Common myeloid progenitor, CD34-positive (primary cell): Measurements from ENCODE around the gene ATP5ME.

ENCODE experiments used
- CTCF ChIA-PET: fragments of 350-600 bp; sonication (Branson Sonifier 250); formaldehyde crosslinking; loops from one replicate; lab custom pipeline; 2021; ENCODE audit warnings: antibody characterized with exemption; lab: Charles Lee
- POLR2A ChIA-PET: fragments of 350-600 bp; sonication (Branson Sonifier 250); formaldehyde crosslinking; loops from one replicate; lab custom pipeline; 2021; ENCODE audit warnings: antibody characterized with exemption; lab: Charles Lee
- DNase-seq, 3 donors: peaks; one replicate each; pipeline versions ENCODE4 v3.0.0 to v3.0.0-alpha.2; 2013
- H3K27ac ChIP-seq, 2 experiments: 1 replicate in 1 of 2; 2 replicates in 1 of 2; pipeline ENCODE4 v1.7.0; 2013; ENCODE audit warnings: inconsistent platforms in 2 of 2, low read length in 2 of 2, mild to moderate bottlenecking in 2 of 2, low read depth in 1 of 2, moderate library complexity in 1 of 2; ENCODE audit not compliant: severe bottlenecking in 2 of 2, insufficient read depth in 1 of 2, poor library complexity in 1 of 2
- H3K27me3 ChIP-seq, 5 experiments: replicated peaks in 2 of 5; 1 replicate in 3 of 5; 2 replicates in 2 of 5; pipeline versions ENCODE4 v1.6.1 to v1.7.0; 2013; ENCODE audit warnings: low read length in 4 of 5, mild to moderate bottlenecking in 2 of 5, moderate library complexity in 2 of 5, inconsistent platforms in 1 of 5; ENCODE audit not compliant: insufficient read depth in 5 of 5, control insufficient read depth in 4 of 5
- H3K36me3 ChIP-seq, 4 experiments: 1 replicate in 2 of 4; 2 replicates in 2 of 4; pipeline versions ENCODE4 v1.6.1 to v1.7.0; 2013; ENCODE audit warnings: low read length in 3 of 4, control low read depth in 1 of 4, mild to moderate bottlenecking in 1 of 4; ENCODE audit not compliant: control insufficient read depth in 4 of 4, insufficient read depth in 4 of 4
- H3K4me1 ChIP-seq, 4 experiments: 1 replicate in 3 of 4; 2 replicates in 1 of 4; pipeline versions ENCODE4 v1.6.1 to v1.7.1; 2013; ENCODE audit warnings: low read length in 3 of 4, mild to moderate bottlenecking in 3 of 4, control low read depth in 1 of 4, inconsistent platforms in 1 of 4, moderate library complexity in 1 of 4; ENCODE audit not compliant: control insufficient read depth in 4 of 4, insufficient read depth in 4 of 4; ENCODE audit errors: control extremely low read depth in 1 of 4
- H3K4me3 ChIP-seq, 7 experiments: 1 replicate in 4 of 7; 2 replicates in 3 of 7; pipeline versions ENCODE4 v1.5.1 to v1.7.0; 2013; ENCODE audit warnings: mild to moderate bottlenecking in 7 of 7, low read length in 6 of 7, moderate library complexity in 6 of 7, inconsistent platforms in 2 of 7, low read depth in 2 of 7, control low read depth in 1 of 7; ENCODE audit not compliant: insufficient read depth in 4 of 7, control insufficient read depth in 1 of 7; ENCODE audit errors: extremely low read depth in 1 of 7
- H3K9me3 ChIP-seq, 5 experiments: 1 replicate in 4 of 5; 2 replicates in 1 of 5; pipeline versions ENCODE4 v1.6.1 to v1.7.1; 2013; ENCODE audit warnings: low read length in 4 of 5, mild to moderate bottlenecking in 2 of 5, inconsistent platforms in 1 of 5, low read depth in 1 of 5, moderate library complexity in 1 of 5; ENCODE audit not compliant: control insufficient read depth in 4 of 5, insufficient read depth in 2 of 5; ENCODE audit errors: control extremely low read depth in 1 of 5
- WGBS: methylation state at CpG from one replicate; pipeline ENCODE4 v1.1.5; 2013; ENCODE audit not compliant: insufficient coverage; 5-methylcytosine and 5-hydroxymethylcytosine counted together

ATP5ME gene

DNA sequence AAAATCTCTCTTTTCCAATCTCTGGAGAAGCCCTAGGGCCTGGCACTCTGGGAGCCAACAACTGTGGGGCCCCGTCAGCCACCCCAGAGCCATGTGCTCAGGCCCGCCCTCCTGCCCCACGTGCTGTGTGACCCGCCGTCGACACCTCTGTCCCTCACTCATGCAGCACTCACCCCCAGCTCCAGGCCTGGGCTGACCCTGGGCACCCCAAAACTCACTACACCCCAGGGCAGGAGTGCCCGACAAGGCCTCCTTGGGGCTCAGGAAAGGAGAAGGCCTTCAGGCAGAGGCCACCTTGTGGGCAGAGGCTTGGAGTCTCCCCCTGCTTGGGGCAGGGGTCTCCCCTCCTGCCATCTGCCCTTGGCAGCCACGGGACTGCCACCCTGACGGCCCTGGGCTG, 6.0 kb upstream of the ATP5ME start:
- H3K4me3 ChIP-seq = peak overlapping the region in 1 of 7 experiments; percentile 73
- no peak for DNase-seq
- H3K9me3 ChIP-seq = no peaks in the 10 kb centered on the region
- H3K27ac ChIP-seq = no peak overlapping the region
- POLR2A ChIA-PET = interaction anchor here (0.7 kb wide), 1 partner anchor 1517 kb away, joined by 3 read pairs; no protein-coding TSS in a partner anchor
- H3K36me3 ChIP-seq = no peaks in the 10 kb centered on the region
- peaks cover 0 to 41% (median 36%) of the 10 kb centered on the region in 4 experiments for H3K4me1 ChIP-seq
- no peaks in the 10 kb centered on the region for H3K27me3 ChIP-seq
- WGBS = 96% methylated on average over 9 of the region's 9 CpGs
- CTCF ChIA-PET = no interaction called here

DNA sequence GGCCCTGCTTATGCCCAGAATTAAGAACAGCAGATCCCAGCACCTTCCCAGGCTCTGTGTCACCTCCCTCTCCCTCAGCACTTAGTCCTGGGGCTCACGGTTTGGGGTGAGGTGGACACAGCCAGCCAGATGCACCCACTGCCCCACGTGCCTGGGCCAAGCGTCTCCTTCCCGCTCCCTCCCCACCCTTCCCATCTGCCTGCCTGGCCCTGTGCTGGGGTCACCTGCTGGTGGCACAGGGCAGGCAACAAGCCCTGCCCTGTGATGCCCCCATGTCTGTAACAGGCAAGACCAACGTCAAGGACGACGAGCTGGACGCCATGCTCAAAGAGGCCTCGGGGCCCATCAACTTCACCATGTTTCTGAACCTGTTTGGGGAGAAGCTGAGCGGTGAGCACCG, 5.6 kb upstream of the ATP5ME start:
- Histone ChIP-seq H3K27me3 (no peaks in the 10 kb centered on the region), H3K27ac (no peak overlapping the region), H3K9me3 (no peaks in the 10 kb centered on the region), H3K36me3 (no peaks in the 10 kb centered on the region), H3K4me3 (no peak overlapping the region), H3K4me1 (peaks cover 0 to 46% (median 41%) of the 10 kb centered on the region in 4 experiments)
- POLR2A ChIA-PET = interaction anchor here (0.7 kb wide), 1 partner anchor 1518 kb away, joined by 3 read pairs; no protein-coding TSS in a partner anchor
- WGBS = 98% methylated on average over 9 of the region's 11 CpGs
- DNase-seq = no peak
- CTCF ChIA-PET = no interaction called here

DNA sequence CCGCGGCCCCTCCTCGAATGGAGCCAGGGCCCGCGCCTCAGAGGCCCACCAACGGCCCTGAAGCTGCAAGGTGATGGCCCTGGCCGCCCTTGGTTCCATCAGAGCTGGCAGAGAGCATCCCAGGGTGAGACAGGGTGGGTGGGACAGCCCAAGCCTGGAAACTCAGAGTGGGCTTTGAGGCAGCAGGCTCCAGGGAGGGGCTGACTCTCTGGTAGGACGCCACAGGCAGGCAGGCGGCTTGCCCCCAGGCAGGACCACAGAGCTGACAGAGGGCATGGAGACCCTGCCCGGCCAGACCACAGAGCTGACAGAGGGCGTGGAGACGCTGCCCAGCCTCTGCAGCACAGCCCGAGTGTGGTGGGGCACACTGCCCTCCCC, 5.0 kb upstream of the ATP5ME start:
- no peaks in the 10 kb centered on the region for H3K36me3 ChIP-seq
- H3K27me3 ChIP-seq = no peaks in the 10 kb centered on the region
- peaks cover 0 to 44% (median 40%) of the 10 kb centered on the region in 4 experiments for H3K4me1 ChIP-seq
- H3K27ac ChIP-seq = no peak overlapping the region
- 94% methylated on average over 13 of the region's 13 CpGs for WGBS
- DNase-seq = no peak
- POLR2A ChIA-PET = no interaction called here
- CTCF ChIA-PET = no interaction called here
- H3K9me3 ChIP-seq = no peaks in the 10 kb centered on the region
- no peak overlapping the region for H3K4me3 ChIP-seq

DNA sequence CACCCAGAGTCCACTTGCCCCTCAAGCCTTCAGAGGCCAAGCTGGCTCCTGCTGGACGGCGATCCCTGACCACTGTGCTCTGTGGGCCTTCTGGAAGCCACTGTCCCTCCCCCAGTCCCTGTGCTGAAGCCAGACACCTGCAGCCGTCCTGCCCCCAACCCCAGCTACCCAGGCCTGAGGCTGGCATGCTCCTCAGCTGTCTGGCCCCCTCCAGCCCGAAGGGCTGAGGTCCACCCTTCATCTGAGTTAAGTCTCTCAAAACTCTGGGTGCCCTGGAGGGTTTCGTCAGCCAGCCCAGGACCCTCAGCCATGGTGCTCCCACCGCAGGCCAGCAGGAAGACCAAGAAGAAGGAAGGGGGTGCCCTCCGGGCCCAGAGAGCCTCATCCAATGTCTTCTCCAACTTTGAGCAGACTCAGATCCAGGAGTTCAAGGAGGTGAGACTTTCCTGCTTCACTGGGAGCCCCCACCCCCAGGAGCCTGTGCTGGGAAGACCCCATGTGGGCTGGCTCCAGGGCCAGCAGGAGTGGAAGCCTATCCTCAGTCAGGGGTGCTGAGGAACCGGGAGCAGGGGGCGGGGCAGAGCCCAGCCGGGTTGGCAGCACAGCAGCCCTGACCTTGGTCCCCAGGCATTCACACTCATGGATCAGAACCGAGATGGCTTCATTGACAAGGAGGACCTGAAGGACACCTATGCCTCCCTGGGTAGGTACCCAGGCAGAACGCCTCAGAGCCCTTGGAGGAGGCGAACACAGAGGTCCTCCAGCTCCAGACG, 4.4 kb upstream of the ATP5ME start:
- Histone ChIP-seq H3K36me3 (no peaks in the 10 kb centered on the region), H3K27ac (no peak overlapping the region), H3K4me3 (no peak overlapping the region), H3K4me1 (peaks cover 0 to 39% (median 36%) of the 10 kb centered on the region in 4 experiments), H3K9me3 (no peaks in the 10 kb centered on the region), H3K27me3 (no peaks in the 10 kb centered on the region)
- POLR2A ChIA-PET = no interaction called here
- CTCF ChIA-PET = no interaction called here
- over 99% methylated on average over 13 of the region's 14 CpGs for WGBS
- no peak for DNase-seq

DNA sequence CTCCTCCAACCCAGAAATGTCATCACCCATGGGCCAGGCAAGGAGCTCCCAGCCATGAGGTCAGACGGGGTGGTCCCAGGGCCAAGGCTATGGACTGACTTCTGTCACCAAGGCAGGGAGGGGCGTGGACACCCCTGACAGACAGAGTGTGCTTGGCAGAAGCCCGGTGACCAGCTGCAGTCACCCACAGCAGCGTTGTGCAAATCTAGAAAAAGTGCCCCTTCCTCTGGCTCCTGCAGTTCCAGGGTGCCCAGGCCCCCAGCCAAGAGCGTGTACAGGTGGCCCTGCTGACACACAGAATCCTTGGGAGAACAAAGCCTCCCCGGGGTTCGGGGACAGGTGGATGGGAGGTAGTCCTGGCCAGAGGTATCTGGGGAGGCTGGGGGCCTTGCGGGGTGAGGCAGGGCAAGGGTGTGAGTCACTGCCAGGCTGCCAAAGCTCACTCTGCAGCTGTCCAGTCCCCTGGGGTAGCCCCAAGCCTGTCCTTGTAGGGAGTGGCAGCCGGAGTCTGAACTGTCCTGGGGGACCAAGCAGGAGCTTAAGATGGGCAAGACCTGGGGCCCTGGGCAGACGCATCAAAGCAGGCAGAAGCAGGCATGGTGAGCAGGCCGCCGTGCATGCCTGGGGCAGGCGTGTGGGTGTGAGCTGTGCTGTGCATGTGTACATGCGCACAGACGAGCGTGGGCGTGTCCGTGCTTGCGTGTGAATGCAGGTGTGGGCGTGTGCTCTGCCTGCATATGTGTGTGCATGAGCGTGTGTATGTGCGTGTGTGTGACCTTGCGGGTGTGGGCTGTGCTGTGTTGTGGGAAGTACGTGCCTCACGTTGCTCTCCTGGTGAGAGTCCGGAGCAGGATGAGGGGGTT, 3.6 kb upstream of the ATP5ME start:
- Histone ChIP-seq H3K27me3 (no peaks in the 10 kb centered on the region), H3K27ac (no peak overlapping the region), H3K4me1 (peaks cover 0 to 39% (median 34%) of the 10 kb centered on the region in 4 experiments), H3K9me3 (no peaks in the 10 kb centered on the region), H3K36me3 (peaks cover 0 to under 1% (median 0%) of the 10 kb centered on the region in 4 experiments), H3K4me3 (no peak overlapping the region)
- WGBS = 91% methylated on average over 17 of the region's 26 CpGs
- no peak for DNase-seq
- CTCF ChIA-PET = no interaction called here
- POLR2A ChIA-PET = no interaction called here

DNA sequence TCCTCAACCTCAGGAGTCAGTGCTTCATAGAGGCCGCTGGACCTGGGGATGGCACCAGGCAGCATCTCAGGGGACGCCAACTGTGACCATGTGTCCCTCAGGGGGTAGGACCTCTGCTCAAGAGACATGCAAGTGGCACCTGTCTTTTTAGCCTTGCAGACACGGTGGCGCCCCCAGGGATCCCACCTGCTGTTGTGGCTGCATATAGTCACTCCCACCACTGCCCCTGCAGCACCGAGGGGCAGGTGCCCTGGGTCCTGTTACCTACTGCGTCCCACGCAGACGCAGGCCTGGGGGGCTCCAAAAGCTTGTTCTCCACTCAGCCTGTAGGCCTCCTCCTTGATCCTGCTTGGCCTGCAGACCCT, 2.8 kb upstream of the ATP5ME start:
- H3K4me3 ChIP-seq = no peak overlapping the region
- no peaks in the 10 kb centered on the region for H3K27me3 ChIP-seq
- peaks cover 0 to 38% (median 31%) of the 10 kb centered on the region in 4 experiments for H3K4me1 ChIP-seq
- H3K9me3 ChIP-seq = no peaks in the 10 kb centered on the region
- CTCF ChIA-PET = no interaction called here
- no peak overlapping the region for H3K27ac ChIP-seq
- WGBS = 90% methylated on average over 8 of the region's 8 CpGs
- no peak for DNase-seq
- peaks cover 0 to 8% (median 7%) of the 10 kb centered on the region in 4 experiments for H3K36me3 ChIP-seq
- POLR2A ChIA-PET = no interaction called here
